ENCODE results near the gene PRKN.

DNA sequence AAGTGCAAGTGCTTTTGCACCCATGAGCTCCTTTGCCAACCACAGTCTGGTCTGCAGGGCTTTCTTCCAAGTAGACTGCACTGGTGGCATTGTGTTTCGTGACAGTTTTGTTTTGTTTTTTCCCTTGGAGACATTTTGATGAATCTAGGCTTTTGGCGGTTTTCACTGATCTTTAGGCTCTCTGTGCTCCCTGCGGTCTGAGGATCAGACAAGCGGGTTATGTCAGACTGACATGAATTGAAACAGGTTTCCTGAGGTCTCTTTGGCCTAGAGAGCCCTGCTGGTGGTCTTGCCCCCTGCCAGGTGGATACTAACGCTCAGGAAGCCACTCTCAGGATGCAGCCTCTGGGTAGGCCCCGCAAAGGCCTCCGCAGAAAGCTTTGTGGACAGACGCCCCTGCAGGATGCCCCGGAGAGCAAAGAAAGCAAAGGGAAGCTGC, 898.3 kb downstream of the PRKN start:
- TF ChIP-seq, protein P1, sequence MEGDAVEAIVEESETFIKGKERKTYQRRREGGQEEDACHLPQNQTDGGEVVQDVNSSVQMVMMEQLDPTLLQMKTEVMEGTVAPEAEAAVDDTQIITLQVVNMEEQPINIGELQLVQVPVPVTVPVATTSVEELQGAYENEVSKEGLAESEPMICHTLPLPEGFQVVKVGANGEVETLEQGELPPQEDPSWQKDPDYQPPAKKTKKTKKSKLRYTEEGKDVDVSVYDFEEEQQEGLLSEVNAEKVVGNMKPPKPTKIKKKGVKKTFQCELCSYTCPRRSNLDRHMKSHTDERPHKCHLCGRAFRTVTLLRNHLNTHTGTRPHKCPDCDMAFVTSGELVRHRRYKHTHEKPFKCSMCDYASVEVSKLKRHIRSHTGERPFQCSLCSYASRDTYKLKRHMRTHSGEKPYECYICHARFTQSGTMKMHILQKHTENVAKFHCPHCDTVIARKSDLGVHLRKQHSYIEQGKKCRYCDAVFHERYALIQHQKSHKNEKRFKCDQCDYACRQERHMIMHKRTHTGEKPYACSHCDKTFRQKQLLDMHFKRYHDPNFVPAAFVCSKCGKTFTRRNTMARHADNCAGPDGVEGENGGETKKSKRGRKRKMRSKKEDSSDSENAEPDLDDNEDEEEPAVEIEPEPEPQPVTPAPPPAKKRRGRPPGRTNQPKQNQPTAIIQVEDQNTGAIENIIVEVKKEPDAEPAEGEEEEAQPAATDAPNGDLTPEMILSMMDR (conservative IDR thresholded peaks at IDR 0.05), result no peak
- TF ChIP-seq EZH2 (IDR thresholded peaks at IDR 0.05; ENCODE audit: low read depth), result no peak
